Measurements from ENCODE around the gene TTF2.

The TTF2 gene

GRCh38 chr1:117059678-117060440 lies at the start of gene TTF2:
TTF2 (plus strand) TSS chr1:117060326; CDS start chr1:117060347, 21 bp downstream.
- H3K4me3 ChIP-seq = peak within 1 kb of the TSS; percentile 77 to 89
- intact Hi-C loops (cut with DNase I; ENCODE audit: low total_unique reads) = loop anchor here (1.0 to 10.0 kb wide), 4 partner anchors 18 to 555 kb away; partner anchors contain the start of genes CD58 and TRIM45
- H3K27me3 ChIP-seq = no peaks in the 10 kb centered on the region
- peaks cover 0 to 13% (median 10%) of the 10 kb centered on the region in 4 donors for H3K4me1 ChIP-seq
- no peaks in the 10 kb centered on the region for H3K9me3 ChIP-seq
- peak in 1 of 2 experiments; percentile 26 for TF ChIP-seq CTCF (IDR thresholded peaks at IDR 0.05)
- peak within 1 kb of the TSS; percentile 81 to 85 for H3K27ac ChIP-seq
- peak; percentile 95 for DNase-seq
- no peaks in the 10 kb centered on the region for H3K36me3 ChIP-seq

- Histone ChIP-seq H3K9me3 (no peaks in the 10 kb centered on the region), H3K4me1 (no peaks in the 10 kb centered on the region), H3K27me3 (no peaks in the 10 kb centered on the region), H3K36me3 (no peaks in the 10 kb centered on the region), H3K4me3 (no peak overlapping the region), H3K27ac (no peak overlapping the region)
- TF ChIP-seq CTCF (IDR thresholded peaks at IDR 0.05) = no peak
- intact Hi-C loops (cut with DNase I; ENCODE audit: low total_unique reads) = no loop called here
- DNase-seq = no peak
Observed at GRCh38 chr1:117011334-117011733, 48.8 kb upstream of the TTF2 start.

GRCh38 chr1:117013309-117013858 lies 46.7 kb upstream of the TTF2 start:
- Histone ChIP-seq H3K4me1 (no peaks in the 10 kb centered on the region), H3K27me3 (no peaks in the 10 kb centered on the region), H3K27ac (no peak overlapping the region), H3K4me3 (no peak overlapping the region), H3K36me3 (no peaks in the 10 kb centered on the region), H3K9me3 (no peaks in the 10 kb centered on the region)
- intact Hi-C loops (cut with DNase I; ENCODE audit: low total_unique reads) = no loop called here
- no peak for TF ChIP-seq CTCF (IDR thresholded peaks at IDR 0.05)
- DNase-seq = no peak

- H3K36me3 ChIP-seq = no peaks in the 10 kb centered on the region
- TF ChIP-seq CTCF (IDR thresholded peaks at IDR 0.05) = no peak
- intact Hi-C loops (cut with DNase I; ENCODE audit: low total_unique reads) = no loop called here
- no peak for DNase-seq
- H3K4me3 ChIP-seq = no peak overlapping the region
- no peaks in the 10 kb centered on the region for H3K27me3 ChIP-seq
- no peak overlapping the region for H3K27ac ChIP-seq
- no peaks in the 10 kb centered on the region for H3K4me1 ChIP-seq
- no peaks in the 10 kb centered on the region for H3K9me3 ChIP-seq
Observed at GRCh38 chr1:117014209-117014608, 45.9 kb upstream of the TTF2 start.

GRCh38 chr1:117015724-117016123 lies 44.4 kb upstream of the TTF2 start:
- H3K9me3 ChIP-seq = no peaks in the 10 kb centered on the region
- no peaks in the 10 kb centered on the region for H3K4me1 ChIP-seq
- H3K27ac ChIP-seq = no peak overlapping the region
- no peak for DNase-seq
- no peaks in the 10 kb centered on the region for H3K36me3 ChIP-seq
- intact Hi-C loops (cut with DNase I; ENCODE audit: low total_unique reads) = no loop called here
- H3K27me3 ChIP-seq = no peaks in the 10 kb centered on the region
- H3K4me3 ChIP-seq = no peak overlapping the region
- no peak for TF ChIP-seq CTCF (IDR thresholded peaks at IDR 0.05)
